Stimulated activated CD8-positive, alpha-beta memory T cell treated with anti-CD3 and anti-CD28 coated beads, Interleukin-15, amount 100 ng/mL, for 48 hours (primary cell): ENCODE measurements around the gene APBB3.
"Not testable (repeated sequence)": the region's sequence is repeated elsewhere in the genome, so short reads cannot be mapped to it uniquely, and the experiment has no call there.

Source experiments
- DNase-seq, 2 donors: peaks; one replicate each; pipeline ENCODE4 v3.0.0-alpha.2; 2020; ENCODE audit warnings: low read depth in 2 of 2

The APBB3 gene

DNA sequence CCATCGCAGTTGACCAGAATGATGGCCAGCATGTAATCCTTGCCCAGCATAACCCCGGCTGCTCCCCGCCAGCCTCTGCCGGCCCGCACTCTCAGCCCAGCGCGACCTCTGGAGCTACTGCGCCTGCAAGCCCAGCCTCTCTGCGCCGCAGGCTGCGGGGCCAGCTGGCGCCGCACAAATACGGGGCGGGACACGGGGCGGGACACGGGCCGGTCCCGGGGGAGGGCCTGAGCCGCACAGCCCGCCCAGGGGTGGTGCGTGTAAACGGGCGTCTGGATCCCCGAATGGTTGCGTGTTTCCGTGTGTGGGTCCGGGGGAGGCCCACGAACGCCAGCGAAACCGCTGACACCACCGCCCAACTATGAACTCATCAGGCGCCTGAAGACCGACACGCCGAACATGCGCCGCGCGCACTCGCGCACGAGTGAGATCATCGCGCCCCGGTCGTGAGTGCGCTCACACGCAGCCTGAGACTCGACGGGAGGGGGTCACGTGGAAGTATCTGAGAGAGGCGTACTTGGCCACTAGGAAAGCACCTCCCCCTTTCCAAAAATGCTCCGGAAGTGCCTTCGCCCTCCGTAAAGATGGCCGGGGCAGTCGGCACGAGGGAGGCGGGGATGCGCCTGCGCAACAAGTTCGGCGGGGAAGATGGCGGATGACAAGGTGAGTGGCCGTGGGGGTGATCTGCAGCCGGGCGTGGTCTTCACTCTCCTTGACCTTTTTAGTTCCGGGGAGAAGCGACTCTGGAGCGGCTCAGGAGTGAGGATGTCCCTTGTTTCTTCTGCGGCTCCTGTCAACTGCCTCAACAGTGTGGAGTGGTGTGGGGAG is at the start of gene APBB3, which contains the start of gene SLC35A4:
Gene APBB3, minus strand, starts transcription at position 403 of the 828 bp plus-strand sequence. Its CDS starts 353 bp downstream, at position 50.
Gene SLC35A4, plus strand, starts transcription at position 633 of the 828 bp plus-strand sequence. CDS start 2,342 bp downstream, outside the sequence.
- DNase-seq, result peak; percentile 92 to 95

GRCh38 chr5:140611020-140611521 is 46.7 kb upstream of the APBB3 start:
- DNase-seq, result no peak

GRCh38 chr5:140609126-140609525 is 44.7 kb upstream of the APBB3 start:
- DNase-seq, result no peak

- DNase-seq, result no peak
These were observed 44.3 kb upstream of the APBB3 start for GRCh38 chr5:140608722-140609121.

DNA sequence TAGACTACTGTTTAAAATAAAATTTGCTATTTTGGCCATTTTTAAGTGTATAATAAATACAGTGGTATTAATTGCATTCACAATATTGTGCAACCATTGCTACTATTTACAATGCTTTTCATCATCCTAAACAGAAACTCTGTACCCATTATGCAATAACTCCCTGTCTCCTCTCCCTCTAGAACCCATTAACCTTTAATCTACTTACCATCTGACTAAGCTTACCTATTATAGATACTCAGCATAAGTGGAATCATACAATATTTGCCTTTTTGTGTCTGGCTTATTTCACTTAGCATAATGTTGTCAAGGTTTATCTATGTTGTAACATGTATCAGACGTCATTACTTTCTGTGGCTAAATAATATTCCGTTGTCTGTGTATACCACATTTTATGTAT is 42.6 kb upstream of the APBB3 start:
- no peak for DNase-seq

- DNase-seq, result no peak
These were observed 41.5 kb upstream of the APBB3 start for GRCh38 chr5:140605879-140606278.

DNA sequence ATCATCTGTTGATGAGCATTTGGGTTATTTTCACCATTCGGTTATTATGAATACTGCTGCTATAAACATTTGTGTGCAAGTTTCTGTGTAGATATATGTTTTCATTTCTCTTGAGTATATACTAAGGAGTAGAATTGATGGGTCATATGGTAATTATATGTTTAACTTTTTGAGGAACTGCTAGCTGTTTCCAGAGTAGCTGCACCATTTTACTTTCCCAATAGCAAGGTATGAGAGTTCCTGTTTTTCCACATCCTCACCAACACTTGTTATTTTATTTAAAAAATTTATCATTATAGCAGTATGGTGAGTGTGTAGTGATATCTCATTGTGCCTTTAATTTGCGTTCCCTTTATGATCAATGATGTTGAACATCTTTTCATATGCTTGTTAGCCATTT is 39.3 kb upstream of the APBB3 start:
- no peak for DNase-seq

GRCh38 chr5:140603446-140603698 is 39.0 kb upstream of the APBB3 start:
- not testable (repeated sequence) for DNase-seq

- DNase-seq, result no peak
These were observed 37.7 kb upstream of the APBB3 start for GRCh38 chr5:140602147-140602546.

DNA sequence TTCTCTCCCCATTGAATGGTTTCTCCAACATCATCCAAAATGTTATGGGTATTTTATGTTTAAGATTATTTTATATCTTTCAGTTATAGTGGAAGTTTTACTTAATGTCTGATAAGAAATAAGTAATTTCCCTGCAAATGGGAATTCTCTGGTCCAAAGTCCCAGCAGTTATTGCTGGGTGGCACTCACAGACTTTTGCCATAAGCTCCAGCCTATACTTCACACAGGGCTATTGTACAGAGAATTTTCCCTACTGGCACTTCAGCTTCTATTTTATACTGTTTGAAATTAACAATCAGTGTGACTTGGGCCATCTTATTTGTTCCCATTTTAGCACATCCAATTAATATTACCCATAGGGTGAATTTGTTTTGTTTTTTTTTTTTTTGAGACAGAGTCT is 35.7 kb upstream of the APBB3 start:
- no peak for DNase-seq

GRCh38 chr5:140598836-140599235 is 34.4 kb upstream of the APBB3 start:
- no peak for DNase-seq

- DNase-seq, result no peak
These were observed 31.9 kb upstream of the APBB3 start for GRCh38 chr5:140596321-140596741.

DNA sequence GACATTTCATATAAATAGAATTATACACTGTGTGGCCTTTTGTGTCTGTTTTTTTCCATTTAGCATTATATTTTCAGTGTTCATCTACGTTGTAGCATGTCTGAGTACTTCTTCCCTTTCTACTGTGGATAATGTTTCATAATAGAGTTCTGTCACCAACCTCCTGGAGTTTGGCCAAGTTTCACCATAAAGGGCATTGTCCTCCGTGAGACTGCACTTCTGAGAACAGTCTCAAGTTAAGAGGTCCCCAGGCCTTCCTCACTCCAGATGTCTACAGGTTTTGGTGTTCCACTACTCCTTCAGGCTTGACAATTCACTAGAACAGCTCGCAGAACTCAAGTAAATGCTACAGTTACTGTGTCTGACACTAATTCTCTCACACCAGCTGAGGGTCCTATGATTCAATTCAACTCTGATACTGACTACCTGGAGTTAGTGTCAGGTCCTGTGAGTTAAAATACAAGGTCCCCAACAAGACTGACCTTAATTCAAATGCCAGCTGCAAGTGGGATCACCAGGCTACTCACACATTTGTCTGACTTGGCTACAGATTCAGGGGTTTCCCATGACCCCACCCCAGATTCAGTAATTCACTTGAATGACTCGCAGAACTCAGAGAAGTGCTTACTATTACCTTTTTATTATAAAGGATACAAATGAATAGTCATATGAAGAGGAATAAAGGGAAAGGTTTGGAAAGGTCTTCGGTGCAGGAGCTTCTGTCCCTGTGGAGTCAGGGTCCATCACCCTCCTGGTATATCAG is 31.3 kb upstream of the APBB3 start:
- no peak for DNase-seq

- no peak for DNase-seq
These were observed 29.8 kb upstream of the APBB3 start for GRCh38 chr5:140594169-140594568.

GRCh38 chr5:140593070-140593469 is 28.7 kb upstream of the APBB3 start:
- not testable (repeated sequence) for DNase-seq

- DNase-seq, result no peak
These were observed 27.5 kb upstream of the APBB3 start for GRCh38 chr5:140591747-140592372.

GRCh38 chr5:140590861-140591260 is 26.5 kb upstream of the APBB3 start:
- no peak for DNase-seq

- DNase-seq, result no peak
These were observed 24.1 kb upstream of the APBB3 start for GRCh38 chr5:140588311-140589070.

- no peak for DNase-seq
These were observed 23.1 kb upstream of the APBB3 start for GRCh38 chr5:140587495-140587894.

DNA sequence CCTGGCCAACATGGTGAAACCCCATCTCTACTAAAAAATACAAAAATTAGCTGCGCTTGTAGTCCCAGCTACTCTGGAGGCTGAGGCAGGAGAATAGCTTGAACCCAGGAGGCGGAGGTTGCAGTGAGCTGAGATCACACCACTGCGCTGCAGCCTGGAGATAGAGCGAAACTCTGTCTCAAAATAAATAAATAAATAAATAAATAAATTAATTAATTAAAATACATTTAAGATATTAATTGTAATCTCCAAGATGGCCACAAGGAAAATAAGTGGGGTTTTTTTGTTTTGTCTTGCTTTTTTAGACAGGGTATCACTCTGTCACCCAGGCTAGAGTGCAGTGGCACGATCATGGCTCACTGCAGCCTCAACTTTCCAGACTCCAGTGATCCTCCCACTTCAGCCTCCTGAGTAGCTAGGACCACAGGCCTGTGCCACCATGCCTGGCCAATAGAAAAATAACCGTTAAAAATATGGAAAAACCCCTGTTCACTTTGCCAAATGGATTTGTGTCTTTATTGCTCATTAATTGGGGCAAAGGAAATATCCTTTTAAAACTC is 14.9 kb upstream of the APBB3 start:
- not testable (repeated sequence) for DNase-seq

GRCh38 chr5:140576776-140577201 is 12.4 kb upstream of the APBB3 start:
- no peak for DNase-seq
